HG03342 (cell line): ENCODE data around the gene KIF2A.

Experiments used
- ATAC-seq: cut with Tn5 transposase; IDR thresholded peaks from one replicate; pipeline ENCODE4 v1.9.1; 2021; ENCODE audit warnings: mild to moderate bottlenecking, moderate library complexity; ENCODE audit not compliant: unreplicated experiment

The KIF2A gene

DNA sequence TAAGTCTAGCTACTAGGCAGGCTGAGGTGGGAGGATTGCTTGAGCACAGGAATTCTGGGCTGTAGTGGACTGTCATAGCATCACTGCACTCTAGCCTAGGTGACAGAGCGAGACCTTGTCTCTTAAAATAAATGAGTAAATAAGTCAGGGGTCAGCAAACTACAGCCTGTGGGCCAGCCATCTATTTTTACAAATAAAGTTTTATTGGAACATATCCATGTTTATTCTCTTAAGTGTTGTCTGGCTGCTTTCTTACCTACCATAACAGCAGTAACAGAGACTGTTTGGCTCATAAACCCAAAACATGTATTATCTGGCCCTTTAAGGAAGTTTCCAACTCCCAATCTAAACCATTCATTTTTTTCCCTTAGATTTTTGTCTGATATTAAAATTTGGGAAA, 68.1 kb downstream of the KIF2A start:
- ATAC-seq = no peak

- no peak for ATAC-seq
Measured at GRCh38 chr5:62375627-62376026, 69.6 kb downstream of the KIF2A start.

GRCh38 chr5:62376064-62376463, 70.1 kb downstream of the KIF2A start:
- no peak for ATAC-seq

GRCh38 chr5:62385131-62385530, 79.1 kb downstream of the KIF2A start:
- ATAC-seq = no peak

- ATAC-seq = no peak
Measured at GRCh38 chr5:62385816-62386400, 79.9 kb downstream of the KIF2A start.

DNA sequence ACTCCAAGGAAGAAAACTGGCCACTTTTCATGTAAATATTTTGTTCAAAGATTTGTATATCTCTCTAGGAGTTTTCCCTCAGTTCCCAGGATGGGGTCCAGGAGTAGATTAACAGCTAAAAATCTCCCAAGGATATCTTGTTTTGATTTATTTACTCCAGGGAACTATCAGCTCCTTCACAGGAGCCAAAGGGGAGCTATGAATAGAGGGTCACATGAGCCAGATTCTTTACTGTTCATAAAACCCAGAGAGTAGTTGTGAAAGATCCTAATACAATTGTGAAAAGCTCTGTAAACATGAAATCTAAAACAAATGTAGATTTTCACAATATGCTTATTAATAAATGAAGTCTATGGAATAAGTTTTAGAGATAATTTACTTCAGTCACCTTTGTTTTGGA, 80.8 kb downstream of the KIF2A start:
- ATAC-seq = no peak

GRCh38 chr5:62395210-62395950, 89.4 kb downstream of the KIF2A start:
- no peak for ATAC-seq

- ATAC-seq = peak; percentile 97
Measured at GRCh38 chr5:62403411-62404250, 97.6 kb downstream of the KIF2A start, which contains the start of gene DIMT1. Gene DIMT1, minus strand, starts transcription at chr5:62403905. Its CDS starts 133 bp downstream, at chr5:62403772.

GRCh38 chr5:62412549-62413329, 106.7 kb downstream of the KIF2A start, which contains the start of gene IPO11:
Gene IPO11, plus strand, starts transcription at chr5:62412763. Its CDS starts 24,517 bp downstream, at chr5:62437280.
- peak; percentile 93 for ATAC-seq

- no peak for ATAC-seq
Measured at GRCh38 chr5:62413711-62414110, 107.7 kb downstream of the KIF2A start.

DNA sequence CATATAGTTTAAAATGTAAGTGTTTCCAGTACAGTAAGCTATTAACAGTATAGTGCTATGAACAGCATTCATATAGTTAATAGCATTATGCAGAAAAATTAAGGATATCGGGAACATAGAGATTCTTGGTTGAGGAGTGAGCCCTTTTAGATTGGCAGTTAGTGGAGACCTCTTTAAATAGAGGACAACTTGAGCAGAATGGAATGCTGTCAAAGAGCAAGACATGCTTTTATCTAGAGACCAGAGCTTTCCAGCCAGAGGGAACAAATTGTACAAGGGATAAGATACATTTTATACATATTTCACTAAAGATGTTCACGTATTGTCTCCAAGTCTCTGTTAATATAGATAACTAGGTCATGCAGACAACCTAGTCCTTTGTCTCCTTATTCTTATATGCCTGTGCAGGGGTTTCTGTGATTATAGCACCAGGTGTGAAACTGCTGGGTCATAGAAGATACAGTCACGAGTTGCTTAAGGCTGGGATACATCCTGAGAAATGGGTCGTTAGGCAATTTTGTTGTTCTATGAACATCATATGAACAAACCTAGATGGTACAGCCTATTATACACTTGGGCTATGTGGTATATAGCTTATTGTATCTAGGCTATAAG, 112.6 kb downstream of the KIF2A start:
- ATAC-seq = no peak

GRCh38 chr5:62419609-62420008, 113.6 kb downstream of the KIF2A start:
- ATAC-seq = no peak

DNA sequence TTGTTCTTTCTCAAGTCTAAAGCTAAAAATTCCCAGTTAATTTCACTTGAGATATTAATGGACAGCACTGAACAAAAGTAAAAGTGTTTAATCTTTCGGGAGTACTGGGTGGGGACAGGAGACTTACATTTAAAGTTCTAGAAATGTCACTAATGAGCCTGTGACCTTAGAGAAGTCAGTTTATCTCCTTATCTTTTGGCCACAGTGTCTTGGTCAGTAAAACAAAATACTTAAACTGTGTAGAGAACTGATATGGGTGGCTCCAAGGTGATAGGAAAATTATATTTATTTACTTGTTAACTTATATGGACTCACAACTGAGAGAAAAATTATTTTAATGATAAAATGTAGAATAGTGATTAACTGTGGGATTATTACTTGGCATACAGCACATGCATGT, 115.4 kb downstream of the KIF2A start:
- no peak for ATAC-seq

GRCh38 chr5:62424763-62425162, 118.8 kb downstream of the KIF2A start:
- ATAC-seq = no peak

- ATAC-seq = no peak
Measured at GRCh38 chr5:62431735-62432620, 126.0 kb downstream of the KIF2A start.

GRCh38 chr5:62432621-62433064, 126.6 kb downstream of the KIF2A start:
- no peak for ATAC-seq
